Endothelial cell (in vitro differentiated cells): ENCODE measurements around the gene BGN. TPM values are rescaled to one million over a fixed set of nuclear protein-coding genes. Genes with fewer than 3 reads are reported as not detected.

Source experiments
- DNase-seq: peaks from one replicate; pipeline ENCODE4 v3.0.0; 2021; ENCODE audit warnings: low spot score
- H3K27ac Mint-ChIP-seq: one replicate; pipeline ENCODE4 v1.8.0; 2021; ENCODE audit warnings: mixed read lengths, inconsistent platforms; ENCODE audit not compliant: unreplicated experiment
- H3K27me3 Mint-ChIP-seq: one replicate; pipeline ENCODE4 v1.8.0; 2021; ENCODE audit warnings: mild to moderate bottlenecking, moderate library complexity, mixed read lengths, inconsistent platforms; ENCODE audit not compliant: unreplicated experiment
- H3K36me3 Mint-ChIP-seq: one replicate; pipeline ENCODE4 v1.8.0; 2021; ENCODE audit warnings: mild to moderate bottlenecking, low read depth, mixed read lengths, inconsistent platforms; ENCODE audit not compliant: unreplicated experiment
- H3K4me1 Mint-ChIP-seq: one replicate; pipeline ENCODE4 v1.8.0; 2021; ENCODE audit warnings: mild to moderate bottlenecking, mixed read lengths, inconsistent platforms; ENCODE audit not compliant: unreplicated experiment
- H3K4me3 Mint-ChIP-seq: one replicate; pipeline ENCODE4 v1.8.0; 2021; ENCODE audit warnings: mild to moderate bottlenecking, mixed read lengths, inconsistent platforms; ENCODE audit not compliant: unreplicated experiment
- H3K9me3 Mint-ChIP-seq: one replicate; pipeline ENCODE4 v1.8.0; 2021; ENCODE audit warnings: mixed read lengths, inconsistent platforms; ENCODE audit not compliant: unreplicated experiment
- CTCF ChIP-seq: fragments of 200-600 bp; sonication (generic); IDR thresholded peaks from one replicate; pipeline ENCODE4 v1.5.0; 2021; ENCODE audit warnings: antibody characterized with exemption; ENCODE audit not compliant: unreplicated experiment
- total RNA-seq: library from RNA; stranded (reverse); fragmentation: NEBNext Ultra II Directional; extraction: Animal tissue kit (Norgen Biotek cat#: 25700); gene quantifications from one replicate; pipeline ENCODE4 v1.2.1, GENCODE V29; 2021; ENCODE audit not compliant: unreplicated experiment

The BGN gene
- total RNA-seq, 1 donor from 2014 or later, result 393 TPM

GRCh38 chrX:153446950-153447580 is 47.7 kb upstream of the BGN start:
- Mint-ChIP-seq H3K9me3 (no peaks in the 10 kb centered on the region), H3K36me3 (no peaks in the 10 kb centered on the region), H3K4me1 (no peaks in the 10 kb centered on the region), H3K4me3 (no peak overlapping the region), H3K27me3 (peaks cover 2% of the 10 kb centered on the region), H3K27ac (no peak overlapping the region)
- no peak for TF ChIP-seq CTCF
- no peak for DNase-seq

GRCh38 chrX:153447581-153447960 is 47.2 kb upstream of the BGN start:
- H3K4me3 Mint-ChIP-seq, result no peak overlapping the region
- TF ChIP-seq CTCF, result no peak
- DNase-seq, result no peak
- H3K27ac Mint-ChIP-seq, result no peak overlapping the region
- no peaks in the 10 kb centered on the region for H3K36me3 Mint-ChIP-seq
- peaks cover 2% of the 10 kb centered on the region for H3K27me3 Mint-ChIP-seq
- H3K4me1 Mint-ChIP-seq, result no peaks in the 10 kb centered on the region
- H3K9me3 Mint-ChIP-seq, result no peaks in the 10 kb centered on the region

GRCh38 chrX:153448556-153449367 is 46.0 kb upstream of the BGN start:
- TF ChIP-seq CTCF, result no peak
- no peaks in the 10 kb centered on the region for H3K36me3 Mint-ChIP-seq
- no peak overlapping the region for H3K27ac Mint-ChIP-seq
- H3K27me3 Mint-ChIP-seq, result peaks cover 2% of the 10 kb centered on the region
- H3K4me1 Mint-ChIP-seq, result no peaks in the 10 kb centered on the region
- no peak for DNase-seq
- no peak overlapping the region for H3K4me3 Mint-ChIP-seq
- H3K9me3 Mint-ChIP-seq, result no peaks in the 10 kb centered on the region

GRCh38 chrX:153449368-153450113 is 45.2 kb upstream of the BGN start:
- peaks cover 2% of the 10 kb centered on the region for H3K27me3 Mint-ChIP-seq
- no peaks in the 10 kb centered on the region for H3K36me3 Mint-ChIP-seq
- no peaks in the 10 kb centered on the region for H3K4me1 Mint-ChIP-seq
- H3K4me3 Mint-ChIP-seq, result no peak overlapping the region
- no peak for DNase-seq
- no peak for TF ChIP-seq CTCF
- no peak overlapping the region for H3K27ac Mint-ChIP-seq
- H3K9me3 Mint-ChIP-seq, result no peaks in the 10 kb centered on the region
